Measurements from ENCODE around the gene NCF2. TPM values are rescaled to one million over a fixed set of nuclear protein-coding genes. Genes with fewer than 3 reads are reported as not detected.

NCF2 gene
- total and polyA plus RNA-seq, 2 donors (not counting 1 experiment from before 2014, with no cell fraction given): 0.43 to 2.6 TPM

DNA sequence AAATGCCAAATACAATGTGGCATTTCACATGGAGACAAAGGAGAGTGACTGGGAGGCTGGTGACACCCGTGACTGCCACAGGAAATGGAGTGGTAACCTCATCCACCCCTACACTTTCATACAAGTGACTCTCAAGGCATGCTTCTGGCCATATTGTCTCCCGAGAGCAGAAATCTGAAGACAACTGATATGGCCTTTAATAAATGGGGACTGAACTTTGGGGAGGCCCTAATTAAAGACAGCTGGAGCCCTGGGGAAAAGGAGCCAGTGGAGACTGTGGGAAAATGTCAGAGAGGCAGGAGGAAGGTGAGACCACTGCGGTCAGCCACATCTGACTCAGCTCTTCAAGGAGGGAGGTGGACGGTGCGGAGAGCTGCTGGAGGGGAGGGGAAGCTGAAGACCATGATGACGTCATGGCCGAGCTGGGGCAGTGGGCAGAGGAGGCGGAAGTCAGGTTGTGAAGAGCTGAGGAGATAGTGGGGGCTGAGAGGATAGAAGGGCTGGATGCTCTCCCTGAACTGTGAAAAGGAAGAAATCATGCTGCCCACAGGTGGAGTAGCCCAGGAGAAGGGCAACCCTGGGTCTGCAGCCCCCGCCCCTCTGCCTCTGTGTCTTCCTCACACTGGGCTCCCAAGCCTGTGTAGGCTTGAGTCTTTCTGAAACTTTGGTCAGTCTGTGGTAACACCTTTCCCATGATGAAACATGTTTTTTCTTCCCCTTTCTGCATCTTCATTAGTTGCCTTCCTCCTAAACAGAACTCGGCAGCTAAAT, 14.0 kb upstream of the NCF2 start:
- peak; percentile 78 to 98 for DNase-seq (ENCODE audit: low read depth in 2 of 2)
- no peak overlapping the region for H2AFZ ChIP-seq (ENCODE audit: low read length)
- H3K9me3 ChIP-seq (ENCODE audit: control insufficient read depth, insufficient read depth, low read depth, low read length): no peaks in the 10 kb centered on the region
- no peak overlapping the region for H3K27ac ChIP-seq (ENCODE audit: insufficient read depth, low read length)
- no peaks in the 10 kb centered on the region for H3K79me2 ChIP-seq (ENCODE audit: control insufficient read depth, insufficient read depth, low read length)
- H3K9ac ChIP-seq (ENCODE audit: insufficient read depth, low read length): no peak overlapping the region
- H4K20me1 ChIP-seq (ENCODE audit: control insufficient read depth, extremely low read depth, insufficient read depth, low read length): no peaks in the 10 kb centered on the region
- H3K4me3 ChIP-seq (replicated peaks in 1 of 4; ENCODE audit: control extremely low read depth in 1 of 4, insufficient read depth in 1 of 4, low read depth in 3 of 4, low read length in 4 of 4): no peak overlapping the region
- no peaks in the 10 kb centered on the region for H3K36me3 ChIP-seq (ENCODE audit: control insufficient read depth, insufficient read depth, low read length)
- no peaks in the 10 kb centered on the region for H3K27me3 ChIP-seq (ENCODE audit: control insufficient read depth, insufficient read depth, low read length)
- H3K4me2 ChIP-seq (ENCODE audit: extremely low read depth, insufficient read depth, low read length): no peak overlapping the region
- no peak for TF ChIP-seq EZH2 (IDR thresholded peaks at IDR 0.05; ENCODE audit: low read length, missing control alignments)
- no peak for TF ChIP-seq CTCF (conservative IDR thresholded peaks at IDR 0.05 in 1 of 2, IDR thresholded peaks at IDR 0.05 in 1 of 2; ENCODE audit: low read depth in 1 of 2, low read length in 2 of 2)
- H3K4me1 ChIP-seq (ENCODE audit: control insufficient read depth, extremely low read depth, insufficient read depth, low read length): peaks cover 12% of the 10 kb centered on the region

- DNase-seq (ENCODE audit: low read depth in 2 of 2): no peak
- H2AFZ ChIP-seq (ENCODE audit: low read length): no peak overlapping the region
- no peaks in the 10 kb centered on the region for H3K9me3 ChIP-seq (ENCODE audit: control insufficient read depth, insufficient read depth, low read depth, low read length)
- no peaks in the 10 kb centered on the region for H3K36me3 ChIP-seq (ENCODE audit: control insufficient read depth, insufficient read depth, low read length)
- H3K4me1 ChIP-seq (ENCODE audit: control insufficient read depth, extremely low read depth, insufficient read depth, low read length): peaks cover 5% of the 10 kb centered on the region
- H3K27ac ChIP-seq (ENCODE audit: insufficient read depth, low read length): no peak overlapping the region
- no peak overlapping the region for H3K9ac ChIP-seq (ENCODE audit: insufficient read depth, low read length)
- no peaks in the 10 kb centered on the region for H3K27me3 ChIP-seq (ENCODE audit: control insufficient read depth, insufficient read depth, low read length)
- no peaks in the 10 kb centered on the region for H3K79me2 ChIP-seq (ENCODE audit: control insufficient read depth, insufficient read depth, low read length)
- H3K4me3 ChIP-seq (replicated peaks in 1 of 4; ENCODE audit: control extremely low read depth in 1 of 4, insufficient read depth in 1 of 4, low read depth in 3 of 4, low read length in 4 of 4): no peak overlapping the region
- H3K4me2 ChIP-seq (ENCODE audit: extremely low read depth, insufficient read depth, low read length): no peak overlapping the region
- H4K20me1 ChIP-seq (ENCODE audit: control insufficient read depth, extremely low read depth, insufficient read depth, low read length): no peaks in the 10 kb centered on the region
- TF ChIP-seq EZH2 (IDR thresholded peaks at IDR 0.05; ENCODE audit: low read length, missing control alignments): no peak
- TF ChIP-seq CTCF (conservative IDR thresholded peaks at IDR 0.05 in 1 of 2, IDR thresholded peaks at IDR 0.05 in 1 of 2; ENCODE audit: low read depth in 1 of 2, low read length in 2 of 2): no peak
Measured at GRCh38 chr1:183602510-183602909, 12.3 kb upstream of the NCF2 start.

DNA sequence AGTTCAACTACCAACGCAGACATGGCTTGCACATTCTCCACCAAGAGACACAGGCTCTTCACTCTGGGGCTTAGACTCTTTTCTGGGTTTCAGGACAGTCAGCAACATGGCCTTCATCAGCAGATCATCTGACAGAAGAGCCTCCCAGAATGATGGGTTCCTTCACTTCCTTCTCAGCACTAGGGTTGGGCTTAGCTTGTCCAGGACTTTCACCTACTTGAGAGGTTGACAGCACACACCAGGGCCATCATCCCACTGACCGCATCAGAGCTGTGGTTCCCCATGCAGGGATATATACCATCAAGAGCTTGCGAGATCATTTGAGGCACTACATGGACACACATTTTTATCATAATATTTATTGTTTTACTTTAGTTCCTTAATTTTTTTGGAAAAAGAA, 10.4 kb upstream of the NCF2 start:
- DNase-seq (ENCODE audit: low read depth in 2 of 2): no peak
- Histone ChIP-seq H3K9me3 (ENCODE audit: control insufficient read depth, insufficient read depth, low read depth, low read length) (no peaks in the 10 kb centered on the region), H3K27me3 (ENCODE audit: control insufficient read depth, insufficient read depth, low read length) (no peaks in the 10 kb centered on the region), H2AFZ (ENCODE audit: low read length) (no peak overlapping the region), H3K9ac (ENCODE audit: insufficient read depth, low read length) (no peak overlapping the region), H3K4me2 (ENCODE audit: extremely low read depth, insufficient read depth, low read length) (no peak overlapping the region), H3K4me3 (replicated peaks in 1 of 4; ENCODE audit: control extremely low read depth in 1 of 4, insufficient read depth in 1 of 4, low read depth in 3 of 4, low read length in 4 of 4) (no peak overlapping the region), H3K79me2 (ENCODE audit: control insufficient read depth, insufficient read depth, low read length) (no peaks in the 10 kb centered on the region), H3K36me3 (ENCODE audit: control insufficient read depth, insufficient read depth, low read length) (no peaks in the 10 kb centered on the region), H3K27ac (ENCODE audit: insufficient read depth, low read length) (peak overlapping the region; percentile 34), H3K4me1 (ENCODE audit: control insufficient read depth, extremely low read depth, insufficient read depth, low read length) (peaks cover 5% of the 10 kb centered on the region), H4K20me1 (ENCODE audit: control insufficient read depth, extremely low read depth, insufficient read depth, low read length) (no peaks in the 10 kb centered on the region)
- no peak for TF ChIP-seq EZH2 (IDR thresholded peaks at IDR 0.05; ENCODE audit: low read length, missing control alignments)
- no peak for TF ChIP-seq CTCF (conservative IDR thresholded peaks at IDR 0.05 in 1 of 2, IDR thresholded peaks at IDR 0.05 in 1 of 2; ENCODE audit: low read depth in 1 of 2, low read length in 2 of 2)

All from fibroblast of lung (primary cell).